Measurements from ENCODE around the gene TBC1D5. TPM values are rescaled to one million over a fixed set of nuclear protein-coding genes. Genes with fewer than 3 reads are reported as not detected.

TBC1D5 gene
- total RNA-seq, 1 experiment from 2014 or later = 26.1 TPM

DNA sequence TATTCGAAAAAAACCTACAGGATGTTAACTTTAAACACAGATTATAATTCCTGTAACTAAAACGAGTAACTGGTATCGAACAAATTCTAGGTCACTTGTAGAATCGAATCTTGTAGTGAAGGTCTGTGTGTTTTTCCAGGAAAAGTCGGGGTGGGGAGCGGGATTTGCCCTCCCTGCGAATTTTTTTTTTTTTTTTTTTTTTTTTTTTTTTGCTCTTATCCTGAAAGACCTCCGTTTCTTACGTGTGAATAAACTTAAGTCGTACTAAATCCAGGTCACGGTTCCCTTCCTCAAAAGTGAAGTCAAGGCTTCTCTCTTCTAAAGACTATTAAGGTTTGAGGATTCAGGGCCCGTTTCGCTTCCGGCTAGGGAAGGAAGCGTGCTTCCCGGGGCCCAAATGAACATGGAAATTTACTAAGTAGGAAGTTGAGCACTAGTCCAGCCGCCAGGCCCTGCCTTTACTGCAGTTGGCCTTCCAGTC is 770 bp downstream of the TBC1D5 start:
- CTCF ChIA-PET = interaction anchor here (2.1 kb wide), 1 partner anchor 100 kb away, joined by 20 read pairs; no protein-coding TSS in a partner anchor
- POLR2A ChIA-PET = interaction anchor here (1.8 kb wide), 1 partner anchor 100 kb away, joined by 6 read pairs; no protein-coding TSS in a partner anchor
- TF ChIP-seq ETV6 (CRISPR knock-in tag; IDR thresholded peaks at IDR 0.05) (peak; percentile 43; the same call in 1 of the 2 replicates), OVOL2 (CRISPR knock-in tag; IDR thresholded peaks at IDR 0.05; ENCODE audit: borderline replicate concordance) (no peak), FOXK1 (CRISPR knock-in tag; IDR thresholded peaks at IDR 0.05) (0 out of 2 replicates have a peak, but pooled peaks have one; percentile 35), ESRRA (CRISPR knock-in tag; IDR thresholded peaks at IDR 0.05; ENCODE audit: borderline replicate concordance) (no peak)
- TF ChIP-seq, protein P1, sequence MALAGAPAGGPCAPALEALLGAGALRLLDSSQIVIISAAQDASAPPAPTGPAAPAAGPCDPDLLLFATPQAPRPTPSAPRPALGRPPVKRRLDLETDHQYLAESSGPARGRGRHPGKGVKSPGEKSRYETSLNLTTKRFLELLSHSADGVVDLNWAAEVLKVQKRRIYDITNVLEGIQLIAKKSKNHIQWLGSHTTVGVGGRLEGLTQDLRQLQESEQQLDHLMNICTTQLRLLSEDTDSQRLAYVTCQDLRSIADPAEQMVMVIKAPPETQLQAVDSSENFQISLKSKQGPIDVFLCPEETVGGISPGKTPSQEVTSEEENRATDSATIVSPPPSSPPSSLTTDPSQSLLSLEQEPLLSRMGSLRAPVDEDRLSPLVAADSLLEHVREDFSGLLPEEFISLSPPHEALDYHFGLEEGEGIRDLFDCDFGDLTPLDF (CRISPR knock-in tag; IDR thresholded peaks at IDR 0.05) = no peak

GRCh38 chr3:17740721-17741141 is 1.7 kb downstream of the TBC1D5 start:
- ChIA-PET POLR2A (no interaction called here), CTCF (no interaction called here)
- Mint-ChIP-seq H3K27ac (peak overlapping the region; percentile 99), H3K4me1 (peaks cover 54% of the 10 kb centered on the region), H3K9me3 (no peaks in the 10 kb centered on the region), H3K36me3 (no peaks in the 10 kb centered on the region), H3K27me3 (ENCODE audit: low read depth) (no peaks in the 10 kb centered on the region), H3K4me3 (peak overlapping the region; percentile 85)
- DNase-seq (ENCODE audit: low spot score) (no peak), ATAC-seq (no peak)
- TF ChIP-seq USF2 (CRISPR knock-in tag; IDR thresholded peaks at IDR 0.05) (no peak), ZNF138 (CRISPR knock-in tag; conservative IDR thresholded peaks at IDR 0.05) (no peak), ZNF263 (CRISPR knock-in tag; IDR thresholded peaks at IDR 0.05; ENCODE audit: low read depth) (no peak), SMAD4 (CRISPR knock-in tag; IDR thresholded peaks at IDR 0.05) (no peak), OVOL2 (CRISPR knock-in tag; IDR thresholded peaks at IDR 0.05; ENCODE audit: borderline replicate concordance) (no peak), FOXK1 (CRISPR knock-in tag; IDR thresholded peaks at IDR 0.05) (no peak), ZNF121 (CRISPR knock-in tag; IDR thresholded peaks at IDR 0.05) (no peak), IRF2 (CRISPR knock-in tag; IDR thresholded peaks at IDR 0.05; ENCODE audit: borderline replicate concordance, low read depth) (no peak), NFE2L1 (CRISPR knock-in tag; IDR thresholded peaks at IDR 0.05) (no peak)
- TF ChIP-seq, protein P2, sequence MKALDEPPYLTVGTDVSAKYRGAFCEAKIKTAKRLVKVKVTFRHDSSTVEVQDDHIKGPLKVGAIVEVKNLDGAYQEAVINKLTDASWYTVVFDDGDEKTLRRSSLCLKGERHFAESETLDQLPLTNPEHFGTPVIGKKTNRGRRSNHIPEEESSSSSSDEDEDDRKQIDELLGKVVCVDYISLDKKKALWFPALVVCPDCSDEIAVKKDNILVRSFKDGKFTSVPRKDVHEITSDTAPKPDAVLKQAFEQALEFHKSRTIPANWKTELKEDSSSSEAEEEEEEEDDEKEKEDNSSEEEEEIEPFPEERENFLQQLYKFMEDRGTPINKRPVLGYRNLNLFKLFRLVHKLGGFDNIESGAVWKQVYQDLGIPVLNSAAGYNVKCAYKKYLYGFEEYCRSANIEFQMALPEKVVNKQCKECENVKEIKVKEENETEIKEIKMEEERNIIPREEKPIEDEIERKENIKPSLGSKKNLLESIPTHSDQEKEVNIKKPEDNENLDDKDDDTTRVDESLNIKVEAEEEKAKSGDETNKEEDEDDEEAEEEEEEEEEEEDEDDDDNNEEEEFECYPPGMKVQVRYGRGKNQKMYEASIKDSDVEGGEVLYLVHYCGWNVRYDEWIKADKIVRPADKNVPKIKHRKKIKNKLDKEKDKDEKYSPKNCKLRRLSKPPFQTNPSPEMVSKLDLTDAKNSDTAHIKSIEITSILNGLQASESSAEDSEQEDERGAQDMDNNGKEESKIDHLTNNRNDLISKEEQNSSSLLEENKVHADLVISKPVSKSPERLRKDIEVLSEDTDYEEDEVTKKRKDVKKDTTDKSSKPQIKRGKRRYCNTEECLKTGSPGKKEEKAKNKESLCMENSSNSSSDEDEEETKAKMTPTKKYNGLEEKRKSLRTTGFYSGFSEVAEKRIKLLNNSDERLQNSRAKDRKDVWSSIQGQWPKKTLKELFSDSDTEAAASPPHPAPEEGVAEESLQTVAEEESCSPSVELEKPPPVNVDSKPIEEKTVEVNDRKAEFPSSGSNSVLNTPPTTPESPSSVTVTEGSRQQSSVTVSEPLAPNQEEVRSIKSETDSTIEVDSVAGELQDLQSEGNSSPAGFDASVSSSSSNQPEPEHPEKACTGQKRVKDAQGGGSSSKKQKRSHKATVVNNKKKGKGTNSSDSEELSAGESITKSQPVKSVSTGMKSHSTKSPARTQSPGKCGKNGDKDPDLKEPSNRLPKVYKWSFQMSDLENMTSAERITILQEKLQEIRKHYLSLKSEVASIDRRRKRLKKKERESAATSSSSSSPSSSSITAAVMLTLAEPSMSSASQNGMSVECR (CRISPR knock-in tag; IDR thresholded peaks at IDR 0.05; ENCODE audit: borderline replicate concordance) = no peak

More for the DNA sequence above, 770 bp downstream of the TBC1D5 start:
- ATAC-seq (no peak), DNase-seq (ENCODE audit: low spot score) (no peak)
- Mint-ChIP-seq H3K4me3 (peak overlapping the region; percentile 85), H3K36me3 (no peaks in the 10 kb centered on the region), H3K27ac (peak overlapping the region; percentile 99), H3K27me3 (ENCODE audit: low read depth) (no peaks in the 10 kb centered on the region), H3K9me3 (no peaks in the 10 kb centered on the region), H3K4me1 (peaks cover 53% of the 10 kb centered on the region)

DNA sequence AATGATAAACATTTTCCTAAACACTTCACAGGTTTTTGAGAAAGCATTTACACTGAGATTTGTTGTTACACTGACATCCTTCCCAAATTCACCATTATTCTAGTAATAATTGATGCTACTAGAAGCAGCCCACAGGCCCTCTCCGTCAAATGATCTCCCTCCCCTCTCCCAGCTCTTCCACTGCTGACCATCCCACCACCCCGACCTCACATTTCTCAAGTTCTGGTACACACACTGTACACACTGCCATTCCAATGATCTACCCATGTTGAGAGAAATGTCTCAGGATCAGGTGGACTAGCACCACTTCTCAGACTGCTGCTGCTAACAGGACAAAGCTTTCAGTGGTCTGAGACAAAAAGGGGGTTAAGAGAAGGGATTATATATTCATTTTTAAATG is 3.5 kb downstream of the TBC1D5 start:
- TF ChIP-seq ELF4 (CRISPR knock-in tag; IDR thresholded peaks at IDR 0.05; ENCODE audit: low read depth) (no peak), NFYB (CRISPR knock-in tag; conservative IDR thresholded peaks at IDR 0.05; ENCODE audit: low read depth) (no peak), CBFB (CRISPR knock-in tag; IDR thresholded peaks at IDR 0.05; ENCODE audit: low read depth) (no peak), CREB1 (CRISPR knock-in tag; IDR thresholded peaks at IDR 0.05) (no peak), ZNF423 (CRISPR knock-in tag; IDR thresholded peaks at IDR 0.05) (no peak), ESRRA (CRISPR knock-in tag; IDR thresholded peaks at IDR 0.05; ENCODE audit: borderline replicate concordance) (no peak)
- Mint-ChIP-seq H3K27me3 (ENCODE audit: low read depth) (no peaks in the 10 kb centered on the region), H3K27ac (peak overlapping the region; percentile 82), H3K36me3 (peaks cover 3% of the 10 kb centered on the region; the same call in 1 of the 2 replicates), H3K4me3 (no peak overlapping the region), H3K9me3 (no peaks in the 10 kb centered on the region), H3K4me1 (peaks cover 47% of the 10 kb centered on the region)
- ATAC-seq (no peak), DNase-seq (ENCODE audit: low spot score) (no peak)
- ChIA-PET POLR2A (no interaction called here), CTCF (no interaction called here)

Data from WTC11 (cell line).